ENCODE data around the gene MAPK6. TPM values are rescaled to one million over a fixed set of nuclear protein-coding genes. Genes with fewer than 3 reads are reported as not detected.
"Not testable (repeated sequence)": the region's sequence is repeated elsewhere in the genome, so short reads cannot be mapped to it uniquely, and the experiment has no call there.

The MAPK6 gene
- total RNA-seq, 4 donors from 2014 or later, result 13.3 to 19.4 (median 14.2) TPM

GRCh38 chr15:52078876-52079700 is 60.1 kb downstream of the MAPK6 start:
- TF ChIP-seq CTCF (IDR thresholded peaks at IDR 0.05) (peak; percentile 76 to 85 (median 83)), EP300 (IDR thresholded peaks at IDR 0.05) (no peak)
- no peaks in the 10 kb centered on the region for H3K9me3 ChIP-seq
- 46% methylated on average over 12 of the region's 13 CpGs for WGBS
- H3K27ac ChIP-seq (replicated peaks in 1 of 4), result no peak overlapping the region
- H3K4me1 ChIP-seq, result peaks cover 0 to 6% (median 1%) of the 10 kb centered on the region in 4 donors
- no peaks in the 10 kb centered on the region for H3K36me3 ChIP-seq
- H3K27me3 ChIP-seq, result peaks cover 0 to 4% (median 0%) of the 10 kb centered on the region in 4 donors
- no peak for DNase-seq (ENCODE audit: extremely low spot score)
- intact Hi-C loops (cut with DNase I), result loop anchor here (5.0 kb wide), 1 partner anchor 107 kb away; the partner anchor contains the start of gene LEO1
- peak overlapping the region in 1 of 4 donors; percentile 10 for H3K4me3 ChIP-seq

GRCh38 chr15:52080031-52080430 is 61.0 kb downstream of the MAPK6 start:
- H3K9me3 ChIP-seq, result no peaks in the 10 kb centered on the region
- no peak overlapping the region for H3K27ac ChIP-seq (replicated peaks in 1 of 4)
- H3K4me1 ChIP-seq, result peaks cover 0 to 6% (median 1%) of the 10 kb centered on the region in 4 donors
- intact Hi-C loops (cut with DNase I), result no loop called here
- peaks cover 0 to 4% (median 0%) of the 10 kb centered on the region in 4 donors for H3K27me3 ChIP-seq
- H3K4me3 ChIP-seq, result no peak overlapping the region
- H3K36me3 ChIP-seq, result no peaks in the 10 kb centered on the region
- TF ChIP-seq POLR2AphosphoS5 (IDR thresholded peaks at IDR 0.05) (no peak), POLR2A (IDR thresholded peaks at IDR 0.05; ENCODE audit: low read depth) (no peak), EP300 (IDR thresholded peaks at IDR 0.05) (no peak), CTCF (IDR thresholded peaks at IDR 0.05) (no peak)
- DNase-seq (ENCODE audit: extremely low spot score), result no peak
- 83% methylated on average over 5 of the region's 5 CpGs for WGBS

GRCh38 chr15:52080706-52081392 is 61.8 kb downstream of the MAPK6 start:
- no peak overlapping the region for H3K27ac ChIP-seq (replicated peaks in 1 of 4)
- no peaks in the 10 kb centered on the region for H3K36me3 ChIP-seq
- no peaks in the 10 kb centered on the region for H3K9me3 ChIP-seq
- peaks cover 0 to 4% (median 0%) of the 10 kb centered on the region in 4 donors for H3K27me3 ChIP-seq
- no peak overlapping the region for H3K4me3 ChIP-seq
- intact Hi-C loops (cut with DNase I), result no loop called here
- WGBS, result 88% methylated on average over 9 of the region's 9 CpGs
- DNase-seq (ENCODE audit: extremely low spot score), result no peak
- TF ChIP-seq POLR2AphosphoS5 (IDR thresholded peaks at IDR 0.05), result no peak
- TF ChIP-seq POLR2A (IDR thresholded peaks at IDR 0.05; ENCODE audit: low read depth), result no peak
- TF ChIP-seq EP300 (IDR thresholded peaks at IDR 0.05), result no peak
- TF ChIP-seq CTCF (IDR thresholded peaks at IDR 0.05), result no peak
- H3K4me1 ChIP-seq, result peaks cover 0 to 6% (median 1%) of the 10 kb centered on the region in 4 donors

GRCh38 chr15:52082197-52083036 is 63.4 kb downstream of the MAPK6 start:
- TF ChIP-seq POLR2AphosphoS5 (IDR thresholded peaks at IDR 0.05), result no peak
- TF ChIP-seq CTCF (IDR thresholded peaks at IDR 0.05), result no peak
- no peak for TF ChIP-seq POLR2A (IDR thresholded peaks at IDR 0.05; ENCODE audit: low read depth)
- no peak for TF ChIP-seq EP300 (IDR thresholded peaks at IDR 0.05)
- Histone ChIP-seq H3K4me1 (peaks cover 0 to 6% (median 1%) of the 10 kb centered on the region in 4 donors), H3K27ac (replicated peaks in 1 of 4) (no peak overlapping the region), H3K36me3 (no peaks in the 10 kb centered on the region), H3K27me3 (peaks cover 0 to 4% (median 0%) of the 10 kb centered on the region in 4 donors), H3K4me3 (no peak overlapping the region), H3K9me3 (peaks cover 0 to 12% (median 12%) of the 10 kb centered on the region in 4 donors)
- intact Hi-C loops (cut with DNase I), result no loop called here
- no peak for DNase-seq (ENCODE audit: extremely low spot score)
- 89% methylated on average over 5 of the region's 5 CpGs for WGBS

- DNase-seq (ENCODE audit: extremely low spot score); H3K4me3 ChIP-seq; intact Hi-C loops (cut with DNase I); H3K27ac ChIP-seq (replicated peaks in 1 of 4); H3K4me1 ChIP-seq; H3K36me3 ChIP-seq; H3K27me3 ChIP-seq: not testable (repeated sequence)
- WGBS, result 100% methylated on average over 1 of the region's 1 CpG
- H3K9me3 ChIP-seq, result peaks cover 0 to 12% (median 12%) of the 10 kb centered on the region in 4 donors
Measured at GRCh38 chr15:52083037-52083359, 64.0 kb downstream of the MAPK6 start.

Data from esophagus muscularis mucosa (tissue), 4 donors.